ENCODE data around the gene TDRD9. TPM values are rescaled to one million over a fixed set of nuclear protein-coding genes. Genes with fewer than 3 reads are reported as not detected.

The TDRD9 gene
- total and polyA plus RNA-seq, 2 donors from 2014 or later: 1.6 to 6.6 TPM

DNA sequence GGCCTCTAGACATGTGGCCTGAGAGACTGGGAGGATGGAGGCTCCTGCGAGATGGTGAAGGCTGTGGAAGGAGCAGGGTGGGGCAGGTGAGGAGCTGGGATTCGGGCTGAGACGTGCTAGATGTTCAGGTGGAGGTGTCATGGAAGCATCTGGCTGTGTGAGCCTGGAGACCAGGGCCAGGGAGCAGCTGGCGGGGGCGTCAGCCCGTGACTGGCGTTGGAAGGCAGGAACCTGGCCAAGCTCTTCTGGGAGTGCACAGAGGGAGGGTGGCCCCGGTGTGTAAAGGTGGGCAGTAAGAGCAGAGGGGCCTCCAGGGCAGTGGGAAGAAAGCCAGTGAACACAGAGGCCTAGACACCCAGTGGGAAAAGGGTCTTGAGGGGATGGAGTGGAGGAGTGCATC is 69.1 kb downstream of the TDRD9 start:
- intact Hi-C loops (cut with DNase I): no loop called here
- TF ChIP-seq, protein P1, sequence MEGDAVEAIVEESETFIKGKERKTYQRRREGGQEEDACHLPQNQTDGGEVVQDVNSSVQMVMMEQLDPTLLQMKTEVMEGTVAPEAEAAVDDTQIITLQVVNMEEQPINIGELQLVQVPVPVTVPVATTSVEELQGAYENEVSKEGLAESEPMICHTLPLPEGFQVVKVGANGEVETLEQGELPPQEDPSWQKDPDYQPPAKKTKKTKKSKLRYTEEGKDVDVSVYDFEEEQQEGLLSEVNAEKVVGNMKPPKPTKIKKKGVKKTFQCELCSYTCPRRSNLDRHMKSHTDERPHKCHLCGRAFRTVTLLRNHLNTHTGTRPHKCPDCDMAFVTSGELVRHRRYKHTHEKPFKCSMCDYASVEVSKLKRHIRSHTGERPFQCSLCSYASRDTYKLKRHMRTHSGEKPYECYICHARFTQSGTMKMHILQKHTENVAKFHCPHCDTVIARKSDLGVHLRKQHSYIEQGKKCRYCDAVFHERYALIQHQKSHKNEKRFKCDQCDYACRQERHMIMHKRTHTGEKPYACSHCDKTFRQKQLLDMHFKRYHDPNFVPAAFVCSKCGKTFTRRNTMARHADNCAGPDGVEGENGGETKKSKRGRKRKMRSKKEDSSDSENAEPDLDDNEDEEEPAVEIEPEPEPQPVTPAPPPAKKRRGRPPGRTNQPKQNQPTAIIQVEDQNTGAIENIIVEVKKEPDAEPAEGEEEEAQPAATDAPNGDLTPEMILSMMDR (IDR thresholded peaks at IDR 0.05; ENCODE audit: borderline replicate concordance, extremely low read depth, insufficient read depth): no peak
- H3K9ac ChIP-seq (ENCODE audit: low read length in 3 of 3): no peak overlapping the region
- no peaks in the 10 kb centered on the region for H3K4me1 ChIP-seq (ENCODE audit: control insufficient read depth in 2 of 3, insufficient read depth in 2 of 3, low read depth in 1 of 3, low read length in 3 of 3)
- no peaks in the 10 kb centered on the region for H3K27me3 ChIP-seq (ENCODE audit: control insufficient read depth, insufficient read depth, low read length)
- no peaks in the 10 kb centered on the region for H3K36me3 ChIP-seq (ENCODE audit: control insufficient read depth in 2 of 3, insufficient read depth in 3 of 3, low read length in 3 of 3)
- DNase-seq (no peak), FAIRE-seq (no peak)
- no peak overlapping the region for H3K4me3 ChIP-seq (ENCODE audit: low read length in 3 of 3)
- H3K27ac ChIP-seq (ENCODE audit: low read depth in 2 of 2, low read length in 2 of 2): no peak overlapping the region
- no peaks in the 10 kb centered on the region for H3K9me3 ChIP-seq (ENCODE audit: control insufficient read depth in 2 of 3, insufficient read depth in 1 of 3, low read length in 3 of 3)

DNA sequence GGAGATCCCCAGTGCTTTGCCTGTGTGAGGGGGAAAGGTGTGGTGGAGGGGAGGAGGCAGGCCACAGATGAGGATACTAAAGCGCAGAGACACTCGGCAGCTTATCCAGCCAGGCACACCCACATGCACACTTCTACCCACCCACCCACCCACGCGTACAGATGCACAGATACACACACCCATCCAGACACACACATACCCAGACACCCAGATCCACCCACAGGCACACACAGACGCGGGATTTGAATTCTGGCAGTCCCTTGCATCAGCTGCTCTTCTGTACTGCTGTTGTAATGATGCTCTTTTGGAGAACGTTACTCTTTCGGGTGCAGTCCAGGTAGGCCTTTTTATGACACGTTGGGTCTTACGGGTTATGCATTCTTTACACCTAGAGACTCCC is 69.8 kb downstream of the TDRD9 start:
- H3K27ac ChIP-seq (ENCODE audit: low read depth in 2 of 2, low read length in 2 of 2): no peak overlapping the region
- no peaks in the 10 kb centered on the region for H3K36me3 ChIP-seq (ENCODE audit: control insufficient read depth in 2 of 3, insufficient read depth in 3 of 3, low read length in 3 of 3)
- intact Hi-C loops (cut with DNase I): no loop called here
- DNase-seq: no peak
- H3K4me1 ChIP-seq (ENCODE audit: control insufficient read depth in 2 of 3, insufficient read depth in 2 of 3, low read depth in 1 of 3, low read length in 3 of 3): no peaks in the 10 kb centered on the region
- FAIRE-seq: no peak
- H3K4me3 ChIP-seq (ENCODE audit: low read length in 3 of 3): no peak overlapping the region
- no peaks in the 10 kb centered on the region for H3K27me3 ChIP-seq (ENCODE audit: control insufficient read depth, insufficient read depth, low read length)
- no peaks in the 10 kb centered on the region for H3K9me3 ChIP-seq (ENCODE audit: control insufficient read depth in 2 of 3, insufficient read depth in 1 of 3, low read length in 3 of 3)
- H3K9ac ChIP-seq (ENCODE audit: low read length in 3 of 3): no peak overlapping the region
- TF ChIP-seq, protein P1 (IDR thresholded peaks at IDR 0.05; ENCODE audit: borderline replicate concordance, extremely low read depth, insufficient read depth): no peak

DNA sequence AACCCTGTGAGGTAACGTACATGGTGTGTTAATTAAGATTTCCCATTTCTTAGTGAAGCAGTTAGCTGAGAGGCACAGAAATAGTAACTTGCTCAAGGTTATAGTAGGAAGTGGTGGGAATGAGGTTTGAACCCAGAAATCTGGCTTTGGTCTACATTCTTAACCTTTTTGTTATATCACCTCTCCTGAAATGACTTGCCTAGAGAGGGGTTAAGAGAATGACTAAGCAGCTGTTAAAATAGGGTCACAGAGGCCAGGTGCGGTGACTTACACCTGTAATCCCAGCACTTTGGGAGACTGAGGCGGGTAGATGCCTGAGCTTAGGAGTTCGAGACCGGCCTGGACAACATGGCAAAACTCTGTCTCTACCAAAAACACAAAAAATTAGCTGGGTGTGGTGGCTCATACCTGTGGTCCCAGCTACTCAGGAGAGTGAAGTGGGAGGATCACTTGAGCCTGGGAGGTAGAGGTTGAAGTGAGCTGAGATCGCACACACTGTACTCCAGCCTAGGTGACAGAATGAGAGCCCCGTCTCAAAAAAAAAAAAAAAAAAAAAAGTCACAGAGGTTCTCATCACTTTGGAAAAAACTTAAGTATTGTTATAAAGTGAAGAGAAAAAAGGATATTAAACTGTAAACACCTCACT is 71.7 kb downstream of the TDRD9 start:
- Histone ChIP-seq H3K27me3 (ENCODE audit: control insufficient read depth, insufficient read depth, low read length) (no peaks in the 10 kb centered on the region), H3K9ac (ENCODE audit: low read length in 3 of 3) (no peak overlapping the region), H3K27ac (ENCODE audit: low read depth in 2 of 2, low read length in 2 of 2) (no peak overlapping the region), H3K4me3 (ENCODE audit: low read length in 3 of 3) (no peak overlapping the region), H3K36me3 (ENCODE audit: control insufficient read depth in 2 of 3, insufficient read depth in 3 of 3, low read length in 3 of 3) (no peaks in the 10 kb centered on the region), H3K4me1 (ENCODE audit: control insufficient read depth in 2 of 3, insufficient read depth in 2 of 3, low read depth in 1 of 3, low read length in 3 of 3) (no peaks in the 10 kb centered on the region), H3K9me3 (ENCODE audit: control insufficient read depth in 2 of 3, insufficient read depth in 1 of 3, low read length in 3 of 3) (no peaks in the 10 kb centered on the region)
- FAIRE-seq: no peak
- DNase-seq: no peak
- TF ChIP-seq, protein P1 (IDR thresholded peaks at IDR 0.05; ENCODE audit: borderline replicate concordance, extremely low read depth, insufficient read depth): no peak
- intact Hi-C loops (cut with DNase I): no loop called here

DNA sequence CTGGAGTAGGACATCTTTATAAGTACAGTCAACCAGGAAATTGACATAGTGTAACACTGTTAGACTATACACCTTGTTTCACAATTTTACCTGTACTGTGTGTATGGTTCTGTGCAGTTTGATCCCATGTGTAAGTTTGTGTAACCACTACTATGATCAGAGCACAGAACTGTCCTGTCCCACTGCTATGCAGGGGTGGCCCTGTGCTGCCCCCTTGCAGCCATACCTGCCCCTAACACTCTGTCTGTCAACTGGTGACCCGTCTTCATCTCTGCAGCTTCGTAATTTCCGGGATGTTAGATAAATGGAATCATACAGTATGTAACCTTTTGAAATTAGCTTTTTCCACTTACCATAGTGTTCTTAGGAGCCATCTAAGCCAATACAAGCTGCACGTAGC is 72.7 kb downstream of the TDRD9 start:
- H3K27ac ChIP-seq (ENCODE audit: low read depth in 2 of 2, low read length in 2 of 2): no peak overlapping the region
- no peaks in the 10 kb centered on the region for H3K4me1 ChIP-seq (ENCODE audit: control insufficient read depth in 2 of 3, insufficient read depth in 2 of 3, low read depth in 1 of 3, low read length in 3 of 3)
- TF ChIP-seq, protein P1 (IDR thresholded peaks at IDR 0.05; ENCODE audit: borderline replicate concordance, extremely low read depth, insufficient read depth): no peak
- FAIRE-seq (no peak), DNase-seq (no peak)
- H3K9ac ChIP-seq (ENCODE audit: low read length in 3 of 3): no peak overlapping the region
- H3K4me3 ChIP-seq (ENCODE audit: low read length in 3 of 3): no peak overlapping the region
- H3K27me3 ChIP-seq (ENCODE audit: control insufficient read depth, insufficient read depth, low read length): no peaks in the 10 kb centered on the region
- H3K9me3 ChIP-seq (ENCODE audit: control insufficient read depth in 2 of 3, insufficient read depth in 1 of 3, low read length in 3 of 3): no peaks in the 10 kb centered on the region
- H3K36me3 ChIP-seq (ENCODE audit: control insufficient read depth in 2 of 3, insufficient read depth in 3 of 3, low read length in 3 of 3): no peaks in the 10 kb centered on the region
- intact Hi-C loops (cut with DNase I): no loop called here
